Mononuclear cell (primary cell): Measurements from ENCODE around the gene SRGAP1. TPM values are rescaled to one million over a fixed set of nuclear protein-coding genes. Genes with fewer than 3 reads are reported as not detected.
"Not testable (repeated sequence)": the region's sequence is repeated elsewhere in the genome, so short reads cannot be mapped to it uniquely, and the experiment has no call there.

ENCODE experiments used
- H3K27me3 ChIP-seq: 2 replicates; pipeline ENCODE4 v1.6.0; 2011; ENCODE audit warnings: low read length, control low read depth; ENCODE audit not compliant: insufficient read depth
- H3K4me1 ChIP-seq: 2 replicates; pipeline ENCODE4 v1.5.1; 2011; ENCODE audit warnings: mild to moderate bottlenecking, low read length, control low read depth; ENCODE audit not compliant: insufficient read depth
- H3K4me3 ChIP-seq: 2 replicates; pipeline ENCODE4 v1.5.1; 2011; ENCODE audit warnings: mild to moderate bottlenecking, low read length, moderate library complexity
- H3K9me3 ChIP-seq: 2 replicates; pipeline ENCODE4 v1.5.1; 2011; ENCODE audit warnings: low read depth, mild to moderate bottlenecking, control low read depth, low read length
- total RNA-seq: library from RNA; depleted of rRNA; stranded (reverse); fragments of >200 nt; gene quantifications from one replicate; pipeline ENCODE4 v1.2.3, GENCODE V29; 2012

The SRGAP1 gene
- total RNA-seq, 1 donor = 2.1 TPM

- H3K9me3 ChIP-seq = no peaks in the 10 kb centered on the region
- no peaks in the 10 kb centered on the region for H3K4me1 ChIP-seq
- H3K27me3 ChIP-seq = no peaks in the 10 kb centered on the region
- no peak overlapping the region for H3K4me3 ChIP-seq
These were observed 337.2 kb downstream of the SRGAP1 start for GRCh38 chr12:64181430-64182291.

- H3K4me3 ChIP-seq = no peak overlapping the region
- H3K4me1 ChIP-seq = no peaks in the 10 kb centered on the region
- no peaks in the 10 kb centered on the region for H3K27me3 ChIP-seq
- no peaks in the 10 kb centered on the region for H3K9me3 ChIP-seq
These were observed 339.7 kb downstream of the SRGAP1 start for GRCh38 chr12:64184216-64184615.

GRCh38 chr12:64186789-64187188 is 342.3 kb downstream of the SRGAP1 start:
- Histone ChIP-seq H3K4me1 (no peaks in the 10 kb centered on the region), H3K9me3 (no peaks in the 10 kb centered on the region), H3K27me3 (no peaks in the 10 kb centered on the region), H3K4me3 (no peak overlapping the region)

GRCh38 chr12:64187370-64187769 is 342.9 kb downstream of the SRGAP1 start:
- no peaks in the 10 kb centered on the region for H3K4me1 ChIP-seq
- no peak overlapping the region for H3K4me3 ChIP-seq
- no peaks in the 10 kb centered on the region for H3K9me3 ChIP-seq
- H3K27me3 ChIP-seq = no peaks in the 10 kb centered on the region

DNA sequence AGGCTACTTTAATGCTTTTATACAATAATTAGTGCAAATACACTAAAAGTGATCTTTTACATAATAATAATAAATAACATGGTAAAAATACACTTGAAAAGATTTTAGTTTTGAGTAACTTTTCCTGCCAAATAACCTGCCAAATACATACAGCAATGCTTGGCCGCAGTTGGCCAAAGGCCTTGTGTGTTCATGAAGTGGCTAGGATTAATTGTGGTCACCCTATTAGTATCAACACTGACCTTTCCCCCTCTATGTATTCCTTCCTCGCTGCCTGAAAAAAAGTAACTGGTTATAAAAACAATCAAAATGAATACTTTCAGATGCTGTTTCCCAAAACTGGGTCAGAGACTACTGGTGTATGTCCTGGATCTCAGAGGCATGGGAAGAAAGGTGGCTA is 343.3 kb downstream of the SRGAP1 start:
- Histone ChIP-seq H3K4me1 (no peaks in the 10 kb centered on the region), H3K27me3 (no peaks in the 10 kb centered on the region), H3K4me3 (no peak overlapping the region), H3K9me3 (no peaks in the 10 kb centered on the region)

- Histone ChIP-seq H3K4me3 (no peak overlapping the region), H3K27me3 (no peaks in the 10 kb centered on the region), H3K9me3 (no peaks in the 10 kb centered on the region)
These were observed 345.0 kb downstream of the SRGAP1 start for GRCh38 chr12:64189530-64189929.

GRCh38 chr12:64190140-64190539 is 345.6 kb downstream of the SRGAP1 start:
- Histone ChIP-seq H3K4me1 (no peaks in the 10 kb centered on the region), H3K27me3 (no peaks in the 10 kb centered on the region), H3K4me3 (no peak overlapping the region), H3K9me3 (no peaks in the 10 kb centered on the region)

More at GRCh38 chr12:64189530-64189929, 345.0 kb downstream of the SRGAP1 start:
- H3K4me1 ChIP-seq = no peaks in the 10 kb centered on the region

GRCh38 chr12:64192644-64193444 is 348.3 kb downstream of the SRGAP1 start:
- Histone ChIP-seq H3K4me3 (no peak overlapping the region), H3K27me3 (no peaks in the 10 kb centered on the region), H3K4me1 (no peaks in the 10 kb centered on the region), H3K9me3 (no peaks in the 10 kb centered on the region)

GRCh38 chr12:64193931-64194330 is 349.4 kb downstream of the SRGAP1 start:
- Histone ChIP-seq H3K4me1 (no peaks in the 10 kb centered on the region), H3K9me3 (no peaks in the 10 kb centered on the region), H3K4me3 (no peak overlapping the region), H3K27me3 (no peaks in the 10 kb centered on the region)

DNA sequence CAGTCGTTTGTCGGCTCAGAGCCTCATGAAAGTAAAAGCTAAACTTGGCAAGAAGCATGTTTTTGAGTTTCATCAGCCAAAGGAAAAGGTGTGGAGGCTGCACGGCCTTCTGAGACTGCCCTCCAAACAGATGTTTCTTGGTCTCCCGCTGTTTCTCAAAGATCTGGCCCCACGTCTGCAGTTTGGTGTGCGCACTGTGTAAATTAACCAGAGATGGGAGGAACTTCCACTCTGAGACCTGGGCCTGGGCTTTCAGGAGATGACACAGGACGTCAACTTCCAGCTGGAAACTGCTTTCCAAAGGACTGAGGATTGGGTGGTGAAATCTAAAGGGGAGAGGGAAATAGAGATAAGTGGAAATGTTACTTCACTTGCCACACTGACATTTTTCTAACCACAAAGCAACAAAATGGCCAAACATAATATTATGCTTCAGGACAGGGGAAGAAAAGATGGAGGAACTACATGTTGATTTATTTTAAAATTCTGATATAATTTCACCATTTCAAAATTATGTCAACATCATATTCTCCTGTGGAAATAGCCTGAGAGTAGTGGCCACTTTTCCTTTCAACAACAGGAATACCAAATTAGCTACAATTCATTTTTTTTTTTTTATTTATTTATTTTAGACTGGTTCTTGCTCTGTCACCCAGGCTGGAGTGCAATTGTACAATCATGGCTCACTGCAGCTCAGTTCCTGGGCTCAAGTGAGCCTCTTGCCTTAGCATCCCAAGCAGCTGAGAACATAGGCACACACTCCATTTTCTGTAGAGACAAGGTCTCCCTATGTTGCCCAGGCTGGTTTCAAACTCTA is 350.0 kb downstream of the SRGAP1 start:
- Histone ChIP-seq H3K4me1 (no peaks in the 10 kb centered on the region), H3K4me3 (no peak overlapping the region), H3K27me3 (no peaks in the 10 kb centered on the region), H3K9me3 (no peaks in the 10 kb centered on the region)

GRCh38 chr12:64195841-64196240 is 351.3 kb downstream of the SRGAP1 start:
- H3K4me1 ChIP-seq, H3K27me3 ChIP-seq, H3K9me3 ChIP-seq, H3K4me3 ChIP-seq: not testable (repeated sequence)

- H3K4me1 ChIP-seq = no peaks in the 10 kb centered on the region
- no peaks in the 10 kb centered on the region for H3K27me3 ChIP-seq
- H3K4me3 ChIP-seq = no peak overlapping the region
- no peaks in the 10 kb centered on the region for H3K9me3 ChIP-seq
These were observed 358.5 kb downstream of the SRGAP1 start for GRCh38 chr12:64203036-64203435.

DNA sequence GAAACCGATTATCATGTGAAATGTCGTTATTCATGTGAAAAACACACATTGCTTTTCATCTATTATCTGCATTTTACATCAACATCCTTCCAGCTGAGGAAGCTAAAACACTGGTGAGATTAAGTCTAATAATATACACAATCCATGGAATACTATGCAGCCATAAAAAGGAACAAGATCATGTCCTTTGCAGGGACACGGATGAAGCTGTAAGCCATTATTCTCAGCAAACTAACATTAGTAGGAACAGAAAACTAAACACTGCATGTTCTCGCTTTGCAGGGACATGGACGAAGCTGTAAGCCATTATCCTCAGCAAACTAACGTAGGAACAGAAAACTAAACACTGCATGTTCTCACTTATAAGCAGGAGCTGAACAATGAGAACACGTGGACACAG is 359.3 kb downstream of the SRGAP1 start:
- no peaks in the 10 kb centered on the region for H3K27me3 ChIP-seq
- no peaks in the 10 kb centered on the region for H3K4me1 ChIP-seq
- H3K4me3 ChIP-seq = no peak overlapping the region
- H3K9me3 ChIP-seq = no peaks in the 10 kb centered on the region

DNA sequence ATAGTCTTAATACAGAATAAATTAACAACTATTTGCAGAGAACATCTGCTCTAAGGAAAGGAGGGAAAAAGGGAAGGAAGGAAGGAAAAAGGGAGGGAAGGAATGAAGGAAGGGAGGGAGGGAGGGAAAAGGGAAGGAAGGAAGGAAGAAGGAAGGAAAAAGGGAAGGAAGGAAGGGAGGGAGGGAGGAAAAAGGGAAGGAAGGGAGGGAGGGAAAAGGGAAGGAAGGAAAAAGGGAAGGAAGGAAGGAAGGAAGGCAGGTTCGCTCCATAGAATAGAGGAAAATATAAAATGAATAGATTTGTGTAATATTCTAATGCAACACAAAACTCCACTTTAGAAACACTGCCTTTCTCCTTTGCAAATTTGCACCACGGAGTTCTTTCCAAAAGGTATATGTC is 361.0 kb downstream of the SRGAP1 start:
- Histone ChIP-seq H3K4me3 (no peak overlapping the region), H3K9me3 (no peaks in the 10 kb centered on the region), H3K4me1 (no peaks in the 10 kb centered on the region), H3K27me3 (no peaks in the 10 kb centered on the region)

DNA sequence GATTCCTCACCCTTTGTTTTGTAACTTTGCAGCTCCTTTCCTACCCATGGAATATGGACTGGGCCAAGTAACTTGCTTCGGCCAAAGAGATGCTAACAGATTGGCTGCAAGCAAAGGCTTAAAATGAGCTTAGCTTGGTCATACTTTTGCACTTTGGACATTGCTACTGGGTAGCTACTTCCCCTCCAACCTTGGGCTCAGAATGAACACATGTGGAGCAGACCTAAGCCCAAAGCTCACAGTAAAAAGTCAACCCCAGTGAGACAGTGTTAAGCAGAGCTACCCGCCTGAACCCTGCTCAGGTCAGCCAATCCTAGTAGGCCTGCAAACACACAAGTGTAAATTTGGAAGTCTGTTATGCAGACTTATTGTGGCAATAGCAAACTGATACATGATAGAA is 363.0 kb downstream of the SRGAP1 start:
- Histone ChIP-seq H3K4me3 (no peak overlapping the region), H3K9me3 (no peaks in the 10 kb centered on the region), H3K4me1 (no peaks in the 10 kb centered on the region), H3K27me3 (no peaks in the 10 kb centered on the region)
